Measurements from ENCODE around the gene SCAF4.

Gene SCAF4

DNA sequence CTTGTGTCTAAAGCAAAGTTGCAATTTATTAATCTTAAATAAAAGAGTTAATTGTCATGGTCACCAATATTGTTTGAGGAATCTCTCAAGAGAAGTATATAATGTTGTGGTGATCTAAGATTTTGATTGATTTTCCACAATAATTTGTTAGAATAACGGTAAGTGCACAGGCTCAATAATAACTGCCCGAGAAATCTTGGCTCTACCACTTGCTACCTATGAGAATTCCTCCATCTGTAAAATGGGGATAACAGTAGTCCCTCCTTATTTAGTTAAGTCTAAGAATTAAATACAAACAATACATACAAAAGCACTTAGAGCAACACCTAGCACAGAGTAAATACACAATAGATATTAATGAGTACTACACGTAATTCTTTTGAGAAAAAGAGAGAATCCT is 18.8 kb downstream of the SCAF4 start:
- H3K36me3 ChIP-seq (ENCODE audit: insufficient read depth, low read length) = no peaks in the 10 kb centered on the region
- no peaks in the 10 kb centered on the region for H3K27me3 ChIP-seq (ENCODE audit: insufficient read depth, low read length)
- peaks cover 54% of the 10 kb centered on the region for H3K4me1 ChIP-seq (ENCODE audit: control insufficient read depth, insufficient read depth, low read length, unreplicated experiment)
- H2AFZ ChIP-seq (ENCODE audit: low read length, unreplicated experiment) = no peak overlapping the region
- H3K27ac ChIP-seq (ENCODE audit: low read depth, low read length) = no peak overlapping the region
- H3K4me3 ChIP-seq (ENCODE audit: low read depth, low read length) = no peak overlapping the region
- peaks cover 95% of the 10 kb centered on the region for H3K79me2 ChIP-seq (ENCODE audit: control insufficient read depth, insufficient read depth, low read length, unreplicated experiment)

DNA sequence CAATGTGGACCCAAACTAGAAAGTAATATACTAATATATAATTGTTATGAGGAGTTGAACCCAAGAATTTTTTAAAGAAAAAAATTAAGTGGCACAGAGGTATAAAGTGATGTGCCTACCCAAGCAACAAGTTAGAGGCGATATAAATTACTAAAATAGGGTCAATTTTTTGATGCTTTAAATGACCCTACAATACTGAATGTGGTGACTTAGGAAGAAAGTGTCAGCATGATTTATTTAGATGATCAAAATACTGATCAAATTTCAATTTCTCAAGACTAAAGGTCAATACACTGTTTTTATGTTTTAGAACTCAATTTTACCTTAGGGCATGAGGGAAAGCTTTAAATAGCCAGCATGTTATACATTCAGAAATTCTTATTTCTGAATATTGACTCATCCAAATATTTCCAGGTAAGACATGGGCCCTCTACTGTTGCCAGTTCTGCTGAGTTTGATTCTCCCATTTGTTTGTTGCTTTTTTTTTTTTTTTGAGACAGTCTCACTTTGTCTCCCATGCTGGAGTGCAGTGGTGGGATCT is 20.1 kb downstream of the SCAF4 start:
- Histone ChIP-seq H3K27ac (ENCODE audit: low read depth, low read length) (peak overlapping the region; percentile 64; the same call in 1 of the 2 replicates), H3K27me3 (ENCODE audit: insufficient read depth, low read length) (no peaks in the 10 kb centered on the region), H3K4me1 (ENCODE audit: control insufficient read depth, insufficient read depth, low read length, unreplicated experiment) (peaks cover 62% of the 10 kb centered on the region), H2AFZ (ENCODE audit: low read length, unreplicated experiment) (no peak overlapping the region), H3K79me2 (ENCODE audit: control insufficient read depth, insufficient read depth, low read length, unreplicated experiment) (peaks cover 99% of the 10 kb centered on the region), H3K4me3 (ENCODE audit: low read depth, low read length) (no peak overlapping the region), H3K36me3 (ENCODE audit: insufficient read depth, low read length) (no peaks in the 10 kb centered on the region)

DNA sequence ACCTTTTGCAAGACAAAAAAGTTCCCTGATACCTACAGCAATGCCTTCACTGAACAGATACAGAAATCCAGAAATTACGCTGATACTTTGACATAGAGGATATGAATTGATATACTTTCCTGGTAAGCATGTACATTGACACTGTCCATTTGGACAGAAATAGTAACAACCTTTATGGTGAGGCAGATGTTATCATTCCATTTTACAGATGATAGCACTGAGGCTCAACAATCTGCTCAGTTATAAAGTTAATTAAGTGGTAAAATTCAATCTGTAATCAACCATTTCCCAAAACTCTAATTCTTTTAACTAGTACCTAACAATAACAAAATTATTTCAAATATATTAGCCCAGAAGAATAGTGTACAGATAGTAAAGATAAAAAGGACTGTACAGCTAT is 20.6 kb downstream of the SCAF4 start:
- Histone ChIP-seq H2AFZ (ENCODE audit: low read length, unreplicated experiment) (no peak overlapping the region), H3K4me1 (ENCODE audit: control insufficient read depth, insufficient read depth, low read length, unreplicated experiment) (peaks cover 59% of the 10 kb centered on the region), H3K79me2 (ENCODE audit: control insufficient read depth, insufficient read depth, low read length, unreplicated experiment) (peaks cover 99% of the 10 kb centered on the region), H3K4me3 (ENCODE audit: low read depth, low read length) (0 out of 2 replicates have a peak overlapping the region, but pooled peaks have one; percentile 24), H3K27ac (ENCODE audit: low read depth, low read length) (peak overlapping the region; percentile 64), H3K27me3 (ENCODE audit: insufficient read depth, low read length) (no peaks in the 10 kb centered on the region), H3K36me3 (ENCODE audit: insufficient read depth, low read length) (no peaks in the 10 kb centered on the region)

DNA sequence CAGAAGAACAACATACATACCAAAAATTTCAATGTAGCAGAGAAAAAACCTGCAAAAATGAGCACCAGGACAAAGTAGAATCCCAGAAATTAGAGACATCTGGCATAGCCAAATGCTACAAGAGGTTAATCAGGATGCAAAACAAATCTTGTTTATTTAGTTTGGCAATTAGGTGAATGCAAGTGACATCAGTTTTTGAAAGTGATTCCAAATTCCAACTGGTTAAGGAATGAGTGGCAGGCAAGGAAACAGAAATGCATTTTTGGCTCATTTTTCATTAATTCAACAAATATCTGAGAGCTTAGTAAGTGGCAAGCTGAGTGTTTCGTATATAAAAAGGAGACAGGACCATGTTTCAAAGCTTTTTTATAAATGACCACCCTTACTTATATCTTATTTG is 21.3 kb downstream of the SCAF4 start:
- H3K4me1 ChIP-seq (ENCODE audit: control insufficient read depth, insufficient read depth, low read length, unreplicated experiment) = peaks cover 59% of the 10 kb centered on the region

DNA sequence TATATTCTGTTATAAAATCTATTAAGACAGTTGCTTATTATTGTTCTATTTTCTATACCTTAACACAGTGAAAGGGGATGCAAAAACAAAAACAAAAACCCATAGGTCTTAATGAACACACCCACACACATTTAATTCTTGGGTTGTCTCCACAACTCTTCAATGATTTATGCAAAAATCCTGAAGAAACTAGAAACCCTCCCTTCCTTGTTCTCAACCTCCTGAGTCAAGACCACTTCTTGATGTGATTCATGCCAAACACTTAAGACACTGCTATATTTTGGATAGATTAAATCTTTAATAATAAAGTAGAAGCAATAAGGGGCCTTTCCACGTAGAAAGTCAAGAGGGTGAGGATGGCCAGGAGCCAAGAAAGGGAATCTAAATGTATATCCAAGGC is 23.4 kb downstream of the SCAF4 start:
- no peaks in the 10 kb centered on the region for H3K27me3 ChIP-seq (ENCODE audit: insufficient read depth, low read length)
- H3K36me3 ChIP-seq (ENCODE audit: insufficient read depth, low read length) = peaks cover 5% of the 10 kb centered on the region
- H3K4me1 ChIP-seq (ENCODE audit: control insufficient read depth, insufficient read depth, low read length, unreplicated experiment) = peaks cover 40% of the 10 kb centered on the region
- peaks cover 93% of the 10 kb centered on the region for H3K79me2 ChIP-seq (ENCODE audit: control insufficient read depth, insufficient read depth, low read length, unreplicated experiment)
- H2AFZ ChIP-seq (ENCODE audit: low read length, unreplicated experiment) = no peak overlapping the region
- no peak overlapping the region for H3K27ac ChIP-seq (ENCODE audit: low read depth, low read length)
- no peak overlapping the region for H3K4me3 ChIP-seq (ENCODE audit: low read depth, low read length)

More for the DNA sequence above, 21.3 kb downstream of the SCAF4 start:
- H3K4me3 ChIP-seq (ENCODE audit: low read depth, low read length) = peak overlapping the region; percentile 24; the same call in 1 of the 2 replicates
- H3K27ac ChIP-seq (ENCODE audit: low read depth, low read length) = peak overlapping the region; percentile 64
- H3K27me3 ChIP-seq (ENCODE audit: insufficient read depth, low read length) = no peaks in the 10 kb centered on the region
- no peaks in the 10 kb centered on the region for H3K36me3 ChIP-seq (ENCODE audit: insufficient read depth, low read length)
- peaks cover 99% of the 10 kb centered on the region for H3K79me2 ChIP-seq (ENCODE audit: control insufficient read depth, insufficient read depth, low read length, unreplicated experiment)
- H2AFZ ChIP-seq (ENCODE audit: low read length, unreplicated experiment) = no peak overlapping the region

DNA sequence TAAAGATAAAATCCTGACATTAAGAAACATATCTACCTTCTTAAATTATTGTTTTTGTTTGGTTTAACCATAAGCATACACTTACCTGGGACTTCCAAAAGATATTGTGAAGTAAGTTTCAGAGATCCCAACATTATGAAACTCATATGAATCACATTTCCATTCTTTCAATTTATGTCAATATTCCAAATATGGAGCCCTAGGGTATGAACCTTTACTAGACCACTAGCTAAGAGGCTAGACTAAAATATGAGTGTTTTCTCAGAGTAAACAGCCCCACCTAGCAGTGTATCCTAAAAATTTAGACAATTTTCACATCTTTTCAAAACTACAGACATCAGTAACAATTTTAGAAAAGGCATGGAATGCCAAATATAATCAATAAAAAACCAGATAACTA is 24.4 kb downstream of the SCAF4 start:
- Histone ChIP-seq H3K27ac (ENCODE audit: low read depth, low read length) (no peak overlapping the region), H3K4me3 (ENCODE audit: low read depth, low read length) (no peak overlapping the region), H3K4me1 (ENCODE audit: control insufficient read depth, insufficient read depth, low read length, unreplicated experiment) (peaks cover 40% of the 10 kb centered on the region), H3K27me3 (ENCODE audit: insufficient read depth, low read length) (no peaks in the 10 kb centered on the region), H3K79me2 (ENCODE audit: control insufficient read depth, insufficient read depth, low read length, unreplicated experiment) (peaks cover 83% of the 10 kb centered on the region), H2AFZ (ENCODE audit: low read length, unreplicated experiment) (no peak overlapping the region), H3K36me3 (ENCODE audit: insufficient read depth, low read length) (peaks cover 5% of the 10 kb centered on the region)

DNA sequence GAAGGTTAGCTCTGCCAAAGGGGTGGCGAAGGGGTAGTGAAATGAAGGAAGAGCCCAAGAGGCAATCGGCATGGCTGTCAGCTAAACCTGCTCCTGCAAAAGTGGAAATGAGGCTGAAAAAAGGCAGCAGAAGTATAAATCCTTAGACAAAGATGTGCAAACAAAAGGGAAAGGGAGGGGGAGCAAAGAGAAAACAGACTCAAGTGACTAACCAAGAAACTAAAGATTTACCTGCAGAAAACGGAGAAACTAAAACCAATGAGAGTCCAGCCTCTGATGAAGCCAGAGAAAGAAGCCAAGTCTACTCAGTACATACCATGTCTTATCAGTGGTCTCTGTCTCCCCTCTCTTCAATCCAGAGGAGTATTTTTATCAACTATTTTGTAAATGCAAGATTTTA is 25.4 kb downstream of the SCAF4 start:
- no peak overlapping the region for H2AFZ ChIP-seq (ENCODE audit: low read length, unreplicated experiment)
- no peak overlapping the region for H3K27ac ChIP-seq (ENCODE audit: low read depth, low read length)
- H3K36me3 ChIP-seq (ENCODE audit: insufficient read depth, low read length) = peaks cover 11% of the 10 kb centered on the region
- H3K27me3 ChIP-seq (ENCODE audit: insufficient read depth, low read length) = no peaks in the 10 kb centered on the region
- peaks cover 35% of the 10 kb centered on the region for H3K4me1 ChIP-seq (ENCODE audit: control insufficient read depth, insufficient read depth, low read length, unreplicated experiment)
- H3K79me2 ChIP-seq (ENCODE audit: control insufficient read depth, insufficient read depth, low read length, unreplicated experiment) = peaks cover 73% of the 10 kb centered on the region
- H3K4me3 ChIP-seq (ENCODE audit: low read depth, low read length) = no peak overlapping the region

DNA sequence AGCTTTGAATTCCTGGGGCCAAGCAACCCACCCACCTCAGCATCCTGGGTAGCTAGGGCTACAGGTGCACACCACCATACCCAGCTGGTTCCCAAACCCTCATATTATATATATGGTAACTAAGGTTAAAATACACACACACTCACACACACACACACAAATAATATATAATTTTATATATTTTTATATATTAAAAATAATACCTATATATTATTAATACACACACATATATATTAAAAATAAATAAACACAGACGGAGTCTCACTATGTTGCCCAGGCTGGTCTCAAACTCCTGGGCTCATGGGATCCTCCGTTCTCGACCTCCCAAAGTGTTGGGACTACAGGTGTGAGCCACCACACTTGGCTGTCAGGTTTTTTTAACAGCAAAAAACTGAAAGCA is 31.9 kb downstream of the SCAF4 start:
- Histone ChIP-seq H3K36me3 (ENCODE audit: insufficient read depth, low read length) (peaks cover 41% of the 10 kb centered on the region), H3K4me1 (ENCODE audit: control insufficient read depth, insufficient read depth, low read length, unreplicated experiment) (no peaks in the 10 kb centered on the region), H3K27ac (ENCODE audit: low read depth, low read length) (no peak overlapping the region), H3K4me3 (ENCODE audit: low read depth, low read length) (no peak overlapping the region), H3K79me2 (ENCODE audit: control insufficient read depth, insufficient read depth, low read length, unreplicated experiment) (peaks cover 24% of the 10 kb centered on the region), H3K27me3 (ENCODE audit: insufficient read depth, low read length) (no peaks in the 10 kb centered on the region), H2AFZ (ENCODE audit: low read length, unreplicated experiment) (no peak overlapping the region)

DNA sequence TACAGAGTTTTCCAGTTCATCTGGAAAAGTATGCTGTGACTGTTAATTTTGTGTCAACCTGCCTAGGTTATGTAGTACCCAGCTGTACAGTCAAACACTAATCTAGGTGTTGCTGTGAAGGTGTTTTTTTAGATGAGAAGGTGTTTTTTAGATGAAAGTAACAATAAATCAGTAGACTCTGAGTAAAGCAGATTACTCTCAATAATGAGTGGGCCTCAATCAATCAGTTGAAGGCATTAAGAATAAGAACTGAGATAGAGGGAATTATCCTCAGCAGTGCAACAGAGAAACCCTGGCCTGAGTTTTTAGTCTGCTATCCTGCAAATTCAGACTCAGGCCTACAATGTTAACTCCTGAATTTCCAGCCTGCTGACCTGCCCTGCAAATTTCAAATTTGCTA is 33.5 kb downstream of the SCAF4 start:
- Histone ChIP-seq H2AFZ (ENCODE audit: low read length, unreplicated experiment) (no peak overlapping the region), H3K27ac (ENCODE audit: low read depth, low read length) (no peak overlapping the region), H3K4me3 (ENCODE audit: low read depth, low read length) (no peak overlapping the region), H3K4me1 (ENCODE audit: control insufficient read depth, insufficient read depth, low read length, unreplicated experiment) (no peaks in the 10 kb centered on the region), H3K79me2 (ENCODE audit: control insufficient read depth, insufficient read depth, low read length, unreplicated experiment) (peaks cover 13% of the 10 kb centered on the region), H3K36me3 (ENCODE audit: insufficient read depth, low read length) (peaks cover 50% of the 10 kb centered on the region), H3K27me3 (ENCODE audit: insufficient read depth, low read length) (no peaks in the 10 kb centered on the region)

DNA sequence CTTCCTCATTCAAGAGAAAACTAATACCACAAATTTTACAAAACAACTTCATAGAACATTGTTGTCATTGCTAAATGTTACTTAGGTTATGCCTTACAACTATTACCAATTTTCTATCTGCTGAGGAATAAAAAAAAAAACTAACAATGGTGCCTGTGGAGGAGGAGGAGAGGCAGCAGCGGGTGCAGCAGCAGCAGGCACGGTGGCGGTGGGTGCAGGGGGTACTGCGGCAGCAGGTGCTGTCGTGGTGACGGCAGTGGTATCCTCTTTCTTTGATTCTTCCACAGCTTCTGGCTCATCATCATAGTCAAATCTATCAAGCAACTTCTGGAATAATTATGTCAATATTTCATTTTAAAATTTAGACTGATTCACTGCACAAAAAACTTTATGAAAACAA is 35.5 kb downstream of the SCAF4 start:
- peaks cover 57% of the 10 kb centered on the region for H3K36me3 ChIP-seq (ENCODE audit: insufficient read depth, low read length)
- H2AFZ ChIP-seq (ENCODE audit: low read length, unreplicated experiment) = no peak overlapping the region
- H3K27me3 ChIP-seq (ENCODE audit: insufficient read depth, low read length) = no peaks in the 10 kb centered on the region
- no peaks in the 10 kb centered on the region for H3K4me1 ChIP-seq (ENCODE audit: control insufficient read depth, insufficient read depth, low read length, unreplicated experiment)
- peaks cover 13% of the 10 kb centered on the region for H3K79me2 ChIP-seq (ENCODE audit: control insufficient read depth, insufficient read depth, low read length, unreplicated experiment)
- no peak overlapping the region for H3K27ac ChIP-seq (ENCODE audit: low read depth, low read length)
- H3K4me3 ChIP-seq (ENCODE audit: low read depth, low read length) = no peak overlapping the region

DNA sequence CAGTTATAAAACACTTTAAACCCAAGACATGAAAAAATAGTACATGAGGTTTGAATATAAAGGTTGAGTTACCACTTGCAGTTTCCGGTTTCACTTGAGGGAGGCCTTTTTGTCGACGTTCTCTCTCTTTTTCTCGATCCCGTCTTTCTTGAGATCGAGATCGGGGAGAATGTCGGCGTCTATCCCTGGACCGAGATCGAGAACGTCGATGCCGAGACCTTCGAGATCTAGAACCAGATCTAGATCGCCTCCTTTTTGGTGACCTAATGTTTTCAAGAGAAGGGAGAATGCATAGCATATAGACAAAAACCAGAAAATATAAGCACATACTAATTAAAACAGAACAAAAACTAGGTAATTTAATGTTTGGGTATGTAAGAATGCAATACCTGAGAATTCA is 38.7 kb downstream of the SCAF4 start:
- Histone ChIP-seq H3K36me3 (ENCODE audit: insufficient read depth, low read length) (peaks cover 52% of the 10 kb centered on the region), H3K79me2 (ENCODE audit: control insufficient read depth, insufficient read depth, low read length, unreplicated experiment) (peaks cover 8% of the 10 kb centered on the region), H3K27me3 (ENCODE audit: insufficient read depth, low read length) (no peaks in the 10 kb centered on the region), H3K4me3 (ENCODE audit: low read depth, low read length) (no peak overlapping the region), H3K4me1 (ENCODE audit: control insufficient read depth, insufficient read depth, low read length, unreplicated experiment) (no peaks in the 10 kb centered on the region), H3K27ac (ENCODE audit: low read depth, low read length) (no peak overlapping the region), H2AFZ (ENCODE audit: low read length, unreplicated experiment) (no peak overlapping the region)
